Endothelial cell of umbilical vein (primary cell): Measurements from ENCODE around the gene DAG1. TPM values are rescaled to one million over a fixed set of nuclear protein-coding genes. Genes with fewer than 3 reads are reported as not detected.

Experiments
- BruUV-seq: library from RNA; stranded (reverse); fragments of 400-500 nt; replicated peaks from 2 replicates; lab custom pipeline; 2021; lab: Mats Ljungman, UMichigan
- CTCF ChIA-PET: fragments of 300-600, 350-600 bp; sonication (Branson Sonifier 250); formaldehyde crosslinking; loops from one replicate; lab custom pipeline; 2021; ENCODE audit warnings: antibody characterized with exemption, inconsistent platforms; lab: Charles Lee
- POLR2A ChIA-PET: fragments of 300-600, 350-600 bp; sonication (Branson Sonifier 250); formaldehyde crosslinking; loops from one replicate; lab custom pipeline; 2021; ENCODE audit warnings: antibody characterized with exemption, inconsistent platforms; lab: Charles Lee
- DNase-seq: peaks from one replicate; pipeline ENCODE4 v3.0.0-alpha.2; 2011; ENCODE audit warnings: low read depth, low spot score
- FAIRE-seq: peaks from 2 replicates; lab custom pipeline; 2011; peaks lifted over from hg19 to GRCh38; lab: Jason Lieb, UNC
- H2AFZ ChIP-seq: 2 replicates; pipeline ENCODE4 v1.6.0; 2012; ENCODE audit warnings: low read depth, low read length, control low read depth, inconsistent platforms
- H3K27ac ChIP-seq: 2 replicates; pipeline ENCODE4 v1.5.1; 2011; ENCODE audit warnings: low read depth, mild to moderate bottlenecking, control low read depth, low read length, moderate library complexity; ENCODE audit not compliant: insufficient read depth
- H3K27me3 ChIP-seq, 2 experiments: 2 replicates each; pipeline versions ENCODE4 v1.6.0 to v1.6.1; 2011; ENCODE audit warnings: low read length in 2 of 2, mixed read lengths in 1 of 2; ENCODE audit not compliant: control insufficient read depth in 2 of 2, insufficient read depth in 2 of 2
- H3K36me3 ChIP-seq, 2 experiments: 2 replicates in 1 of 2; 3 replicates in 1 of 2; pipeline ENCODE4 v1.5.1; 2011; ENCODE audit warnings: low read length in 2 of 2, mild to moderate bottlenecking in 1 of 2, moderate library complexity in 1 of 2; ENCODE audit not compliant: control insufficient read depth in 2 of 2, insufficient read depth in 2 of 2; ENCODE audit errors: extremely low read depth in 1 of 2
- H3K4me1 ChIP-seq: 3 replicates; pipeline ENCODE4 v1.5.1; 2011; ENCODE audit warnings: mild to moderate bottlenecking, low read length; ENCODE audit not compliant: control insufficient read depth, insufficient read depth; ENCODE audit errors: extremely low read depth
- H3K4me2 ChIP-seq: 2 replicates; pipeline ENCODE4 v1.6.1; 2011; ENCODE audit warnings: low read length, control low read depth, mixed read lengths; ENCODE audit not compliant: insufficient read depth
- H3K4me3 ChIP-seq, 3 experiments: fragments of 200-600 bp in 1 of 3; sonication (generic), shearing (Covaris generic) in 1 of 3; replicated peaks in 1 of 3; 2 replicates each; pipeline ENCODE4 v1.5.1; 2011 to 2016; ENCODE audit warnings: control low read depth in 3 of 3, low read length in 3 of 3, mild to moderate bottlenecking in 2 of 3, inconsistent platforms in 1 of 3, low read depth in 1 of 3, moderate library complexity in 1 of 3; ENCODE audit not compliant: insufficient read depth in 1 of 3
- H3K79me2 ChIP-seq: 2 replicates; pipeline ENCODE4 v1.6.0; 2012; ENCODE audit warnings: low read length, inconsistent platforms; ENCODE audit not compliant: control insufficient read depth, insufficient read depth
- H3K9ac ChIP-seq: replicated peaks from 2 replicates; pipeline ENCODE3; 2011; ENCODE audit warnings: low read length, control low read depth; ENCODE audit not compliant: insufficient read depth; ENCODE audit errors: extremely low read depth
- H3K9me1 ChIP-seq: replicated peaks from 3 replicates; pipeline ENCODE4 v1.6.0; 2011; ENCODE audit warnings: mild to moderate bottlenecking, low read length; ENCODE audit not compliant: control insufficient read depth, insufficient read depth; ENCODE audit errors: extremely low read depth
- H3K9me3 ChIP-seq: replicated peaks from 2 replicates; pipeline ENCODE4 v1.5.1; 2012; ENCODE audit warnings: low read length, inconsistent platforms; ENCODE audit not compliant: control insufficient read depth, insufficient read depth
- H4K20me1 ChIP-seq: replicated peaks from 2 replicates; pipeline ENCODE3; 2011; ENCODE audit warnings: mild to moderate bottlenecking, low read length; ENCODE audit not compliant: control insufficient read depth, insufficient read depth; ENCODE audit errors: extremely low read depth
- CTCF ChIP-seq, 2 donors: IDR thresholded peaks; 1 replicate in 1 of 2; 2 replicates in 1 of 2; pipeline ENCODE4 v1.5.1; 2011; ENCODE audit warnings: low read length in 2 of 2, mild to moderate bottlenecking in 2 of 2, moderate library complexity in 2 of 2, control low read depth in 1 of 2, inconsistent platforms in 1 of 2, low read depth in 1 of 2; ENCODE audit not compliant: insufficient read depth in 1 of 2; ENCODE audit errors: extremely low read depth in 1 of 2
- EZH2 ChIP-seq: IDR thresholded peaks from 2 replicates; pipeline ENCODE4 v1.6.1; 2012; ENCODE audit warnings: borderline replicate concordance, low read depth, mild to moderate bottlenecking, moderate library complexity, low read length, inconsistent platforms; ENCODE audit not compliant: severe bottlenecking
- FOS ChIP-seq: IDR thresholded peaks from 2 replicates; pipeline ENCODE4 v1.6.1; 2011; ENCODE audit warnings: mild to moderate bottlenecking, low read length, moderate library complexity, borderline replicate concordance; ENCODE audit not compliant: insufficient read depth
- GATA2 ChIP-seq: IDR thresholded peaks from 2 replicates; pipeline ENCODE4 v1.7.0; 2011; ENCODE audit warnings: low read depth, mild to moderate bottlenecking, moderate library complexity, mixed read lengths, low read length; ENCODE audit not compliant: insufficient read length, insufficient read depth
- JUN ChIP-seq: IDR thresholded peaks from 2 replicates; pipeline ENCODE4 v1.6.1; 2011; ENCODE audit warnings: borderline replicate concordance, low read depth; ENCODE audit not compliant: insufficient read length, insufficient read depth
- MAX ChIP-seq: IDR thresholded peaks from 2 replicates; pipeline ENCODE4 v1.6.1; 2011; ENCODE audit not compliant: insufficient read depth, insufficient read length
- MYC ChIP-seq: IDR thresholded peaks from one replicate; pipeline ENCODE4 v1.6.1; 2011; ENCODE audit warnings: mild to moderate bottlenecking, low read depth, low read length
- POLR2A ChIP-seq: IDR thresholded peaks from 2 replicates; pipeline ENCODE4 v1.6.1; 2012; ENCODE audit warnings: low read depth, mild to moderate bottlenecking, control low read depth, low read length
- POLR2AphosphoS5 ChIP-seq: IDR thresholded peaks from 2 replicates; pipeline ENCODE4 v1.6.1; 2012; ENCODE audit warnings: low read depth, mild to moderate bottlenecking, control low read depth, low read length, moderate library complexity; ENCODE audit not compliant: insufficient read depth
- dilution Hi-C: fragments of 300-500 bp; cut with MboI; formaldehyde crosslinking; loops from one replicate; pipeline ENCODE4 v1.15.0; 2019; ENCODE audit warnings: low sequenced_read_pairs; ENCODE audit not compliant: extremely low pct_ligation_motif_present
- intact Hi-C: fragments of 100-400 bp; cut with micrococcal nuclease; formaldehyde crosslinking; loops from one replicate; pipeline ENCODE4 v1.10.0; 2022
- polyA plus RNA-seq, 4 experiments: library from polyadenylated mRNA; depleted of rRNA in 3 of 4; stranded (reverse) in 3 of 4; unstranded in 1 of 4; fragments of >200 nt; gene quantifications; 2 replicates each; pipeline versions ENCODE4 v1.2.1 to v1.2.3, GENCODE V29; 2011 to 2012; ENCODE audit warnings: missing spikeins in 1 of 4
- total RNA-seq: library from RNA; stranded (reverse); gene quantifications from 2 replicates; pipeline ENCODE4 v1.2.3, GENCODE V29; 2021

The DAG1 gene
- total and polyA plus RNA-seq, 2 donors (not counting 3 experiments of a cell fraction or from before 2014, with no cell fraction given): 59.6 to 97.5 TPM

GRCh38 chr3:49509028-49509561, 39.0 kb downstream of the DAG1 start:
- no peaks in the 10 kb centered on the region for H3K27me3 ChIP-seq
- dilution Hi-C loops: no loop called here
- intact Hi-C loops: no loop called here
- no peak for DNase-seq
- H3K4me3 ChIP-seq: no peak overlapping the region
- no peaks in the 10 kb centered on the region for H3K9me3 ChIP-seq
- H3K4me1 ChIP-seq: no peaks in the 10 kb centered on the region
- no peak for FAIRE-seq
- peaks cover 2 to 5% of the 10 kb centered on the region in 2 experiments for H3K36me3 ChIP-seq
- ChIA-PET CTCF (interaction anchor here (0.7 to 1.0 kb wide), 2 partner anchors 11 to 31 kb away, joined by 3 read pairs; no protein-coding TSS in a partner anchor), POLR2A (interaction anchor here (0.5 to 0.6 kb wide), 2 partner anchors 177 to 239 kb away, joined by 3 read pairs; no protein-coding TSS in a partner anchor)
- H2AFZ ChIP-seq: no peak overlapping the region
- no peaks in the 10 kb centered on the region for H3K9me1 ChIP-seq
- H4K20me1 ChIP-seq: no peaks in the 10 kb centered on the region
- BruUV-seq: no TSS peak
- H3K9ac ChIP-seq: no peak overlapping the region
- no peak overlapping the region for H3K4me2 ChIP-seq
- H3K27ac ChIP-seq: no peak overlapping the region
- TF ChIP-seq GATA2 (no peak), CTCF (IDR thresholded peaks at IDR 0.05; ENCODE audit: extremely low read depth in 1 of 2, insufficient read depth in 1 of 2, low read depth in 1 of 2, low read length in 2 of 2) (no peak), JUN (no peak), MYC (no peak), EZH2 (no peak), POLR2A (no peak), FOS (no peak), MAX (no peak), POLR2AphosphoS5 (no peak)
- no peaks in the 10 kb centered on the region for H3K79me2 ChIP-seq
